HepG2 (cell line): ENCODE data around the gene TPI1. TPM values are rescaled to one million over a fixed set of nuclear protein-coding genes. Genes with fewer than 3 reads are reported as not detected.
A peak's percentile ranks its signal among the peaks of the same experiment; 100 is the strongest.

Experiments
- ELF1 ChIP-seq: sonication (generic); formaldehyde crosslinking; IDR thresholded peaks from 2 replicates; pipeline ENCODE4 v1.4.0; 2020; ENCODE audit warnings: missing genetic modification reagents
- HDAC1 ChIP-seq: sonication (generic); formaldehyde crosslinking; IDR thresholded peaks from 2 replicates; pipeline ENCODE4 v1.5.1; 2020; ENCODE audit warnings: mild to moderate bottlenecking, missing genetic modification reagents
- ISX ChIP-seq: sonication (generic); formaldehyde crosslinking; conservative IDR thresholded peaks from 2 replicates; pipeline ENCODE4 v1.5.0; 2020; ENCODE audit warnings: missing genetic modification reagents
- RFXANK ChIP-seq: IDR thresholded peaks from 2 replicates; pipeline ENCODE4 v1.6.1; 2016
- RNF219 ChIP-seq: sonication (generic); formaldehyde crosslinking; IDR thresholded peaks from 2 replicates; pipeline ENCODE4 v1.5.0; 2020; ENCODE audit warnings: mild to moderate bottlenecking, missing genetic modification reagents
- SAP130 ChIP-seq: IDR thresholded peaks from 2 replicates; pipeline ENCODE4 v1.6.1; 2016; ENCODE audit warnings: low read depth
- ZFP37 ChIP-seq: sonication (generic); formaldehyde crosslinking; IDR thresholded peaks from 2 replicates; pipeline ENCODE4 v1.4.0; 2020; ENCODE audit warnings: missing genetic modification reagents, borderline replicate concordance
- ZFX ChIP-seq: sonication (generic); formaldehyde crosslinking; IDR thresholded peaks from 2 replicates; pipeline ENCODE4 v1.4.0; 2020; ENCODE audit warnings: mild to moderate bottlenecking, low read depth, missing genetic modification reagents, moderate library complexity
- ZNF350 ChIP-seq: sonication (generic); formaldehyde crosslinking; IDR thresholded peaks from 2 replicates; pipeline ENCODE4 v1.4.0; 2020; ENCODE audit warnings: mild to moderate bottlenecking, low read depth, missing genetic modification reagents, borderline replicate concordance
- ZNF446 ChIP-seq: sonication (generic); formaldehyde crosslinking; IDR thresholded peaks from 2 replicates; pipeline ENCODE4 v1.5.0; 2020; ENCODE audit warnings: mild to moderate bottlenecking, missing genetic modification reagents
- ZNF7 ChIP-seq: IDR thresholded peaks from 2 replicates; pipeline ENCODE4 v1.6.1; 2016; ENCODE audit warnings: missing biosample characterization, missing genetic modification reagents
- ZNF83 ChIP-seq: sonication (generic); formaldehyde crosslinking; IDR thresholded peaks from 2 replicates; pipeline ENCODE4 v1.4.0; 2020; ENCODE audit warnings: missing genetic modification reagents, mild to moderate bottlenecking, borderline replicate concordance
- ZNF891 ChIP-seq: sonication (generic); formaldehyde crosslinking; IDR thresholded peaks from 2 replicates; pipeline ENCODE4 v1.5.0; 2020; ENCODE audit warnings: mild to moderate bottlenecking, missing genetic modification reagents
- polyA plus RNA-seq, 8 experiments: library from polyadenylated mRNA; depleted of rRNA in 3 of 8; stranded (reverse) in 7 of 8; unstranded in 1 of 8; fragments of >200 nt; fragmentation: Illumina TruSeq in 4 of 8; extraction: Trizol in 4 of 8; gene quantifications; 2 replicates each; pipeline versions ENCODE4 v1.2.1 to v1.2.3, GENCODE V29; 2011 to 2016; ENCODE audit warnings: low read depth in 4 of 8, missing spikeins in 1 of 8, mixed read lengths in 1 of 8; ENCODE audit not compliant: insufficient read depth in 1 of 8
- total RNA-seq, 5 experiments: library from RNA; depleted of rRNA; stranded (reverse); fragments of >200 nt; fragmentation: Illumina TruSeq; extraction: Trizol; gene quantifications; 2 replicates each; pipeline ENCODE4 v1.2.3, GENCODE V29; 2016; ENCODE audit warnings: low read depth in 1 of 5
- TF ChIP-seq, protein P1 (sequence below): sonication (generic); formaldehyde crosslinking; IDR thresholded peaks from 2 replicates; pipeline ENCODE4 v1.8.1; 2023; ENCODE audit warnings: mild to moderate bottlenecking, moderate library complexity, missing genetic modification reagents
- TF ChIP-seq, protein P2 (sequence below): sonication (generic); formaldehyde crosslinking; IDR thresholded peaks from 2 replicates; pipeline ENCODE4 v1.5.0; 2020; ENCODE audit warnings: mild to moderate bottlenecking, missing genetic modification reagents
- TF ChIP-seq, protein P3 (sequence below): sonication (generic); formaldehyde crosslinking; IDR thresholded peaks from 2 replicates; pipeline ENCODE4 v1.4.0; 2020; ENCODE audit warnings: missing genetic modification reagents
- TF ChIP-seq, protein P4 (sequence below): sonication (generic); formaldehyde crosslinking; IDR thresholded peaks from 2 replicates; pipeline ENCODE4 v1.8.1; 2023; ENCODE audit warnings: mild to moderate bottlenecking, inconsistent platforms, moderate library complexity, missing genetic modification reagents, borderline replicate concordance

Gene TPI1
- total and polyA plus RNA-seq, 2 of the 13 experiments (the other 11 are each of a cell fraction or from before 2014, with no cell fraction given): 945 to 2,535 TPM

DNA sequence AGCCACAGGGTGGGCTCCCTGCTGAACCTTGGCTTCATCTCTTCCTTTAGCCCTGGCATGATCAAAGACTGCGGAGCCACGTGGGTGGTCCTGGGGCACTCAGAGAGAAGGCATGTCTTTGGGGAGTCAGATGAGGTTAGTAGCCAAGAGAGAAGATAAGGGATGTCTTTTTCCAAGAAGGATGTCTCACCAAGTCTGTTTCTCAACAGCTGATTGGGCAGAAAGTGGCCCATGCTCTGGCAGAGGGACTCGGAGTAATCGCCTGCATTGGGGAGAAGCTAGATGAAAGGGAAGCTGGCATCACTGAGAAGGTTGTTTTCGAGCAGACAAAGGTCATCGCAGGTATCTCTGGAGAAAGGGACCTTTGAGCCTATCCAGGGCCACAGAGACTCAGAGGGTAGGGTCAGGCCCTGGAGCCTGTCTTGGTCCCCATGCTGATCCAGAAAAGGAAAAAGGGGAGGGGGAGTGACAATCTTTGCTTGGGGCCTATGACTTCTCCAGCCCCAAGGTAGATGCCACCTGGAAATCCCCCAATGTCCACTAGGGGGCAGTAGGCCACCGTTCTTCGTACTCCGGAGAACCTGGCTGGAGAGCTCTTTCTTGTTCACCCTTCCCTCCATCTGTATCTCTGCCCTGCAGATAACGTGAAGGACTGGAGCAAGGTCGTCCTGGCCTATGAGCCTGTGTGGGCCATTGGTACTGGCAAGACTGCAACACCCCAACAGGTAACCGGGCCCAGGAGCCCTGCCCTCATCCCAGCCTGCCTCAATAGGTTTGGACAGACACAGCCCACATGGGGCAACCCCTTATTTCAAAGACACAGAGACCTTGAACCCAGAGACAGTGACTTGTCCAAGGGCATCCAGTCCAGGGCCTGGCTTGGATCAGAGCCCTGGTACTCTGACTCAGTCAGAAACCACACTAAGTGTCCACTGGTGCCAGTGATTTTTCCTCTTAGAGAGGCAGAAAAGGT lies 2.0 kb downstream of the TPI1 start (continued):
- TF ChIP-seq RNF219 (CRISPR knock-in tag) (no peak), HDAC1 (CRISPR knock-in tag) (0 out of 2 replicates have a peak, but pooled peaks have one; percentile 35), ZNF83 (CRISPR knock-in tag) (no peak), ZFX (CRISPR knock-in tag) (0 out of 2 replicates have a peak, but pooled peaks have one; percentile 41), ISX (CRISPR knock-in tag) (no peak), ZFP37 (CRISPR knock-in tag) (no peak), RFXANK (CRISPR knock-in tag) (no peak), ELF1 (no peak), SAP130 (0 out of 2 replicates have a peak, but pooled peaks have one; percentile 50), ZNF446 (CRISPR knock-in tag) (no peak), ZNF350 (CRISPR knock-in tag) (peak; percentile 47; the same call in 1 of the 2 replicates), ZNF891 (0 out of 2 replicates have a peak, but pooled peaks have one; percentile 58), ZNF7 (CRISPR knock-in tag) (no peak)
- TF ChIP-seq, protein P1, sequence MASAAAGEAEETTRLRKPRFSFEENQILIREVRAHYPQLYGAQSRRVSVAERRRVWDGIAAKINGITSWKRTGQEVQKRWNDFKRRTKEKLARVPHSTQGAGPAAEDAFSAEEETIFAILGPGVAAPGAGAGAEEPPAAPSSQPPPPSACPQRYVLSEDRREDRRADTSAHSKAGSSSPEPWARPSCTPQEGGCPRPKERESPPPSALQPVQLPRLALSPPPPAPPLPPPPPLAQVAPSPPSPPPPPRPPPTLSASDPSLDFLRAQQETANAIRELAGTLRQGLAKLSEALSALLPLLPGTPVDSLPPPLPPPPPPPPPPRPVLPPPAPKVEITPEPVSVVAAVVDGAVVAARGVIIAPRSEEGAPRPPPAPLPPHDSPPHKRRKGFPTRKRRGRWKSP (CRISPR knock-in tag): peak; percentile 85
- TF ChIP-seq, protein P2, sequence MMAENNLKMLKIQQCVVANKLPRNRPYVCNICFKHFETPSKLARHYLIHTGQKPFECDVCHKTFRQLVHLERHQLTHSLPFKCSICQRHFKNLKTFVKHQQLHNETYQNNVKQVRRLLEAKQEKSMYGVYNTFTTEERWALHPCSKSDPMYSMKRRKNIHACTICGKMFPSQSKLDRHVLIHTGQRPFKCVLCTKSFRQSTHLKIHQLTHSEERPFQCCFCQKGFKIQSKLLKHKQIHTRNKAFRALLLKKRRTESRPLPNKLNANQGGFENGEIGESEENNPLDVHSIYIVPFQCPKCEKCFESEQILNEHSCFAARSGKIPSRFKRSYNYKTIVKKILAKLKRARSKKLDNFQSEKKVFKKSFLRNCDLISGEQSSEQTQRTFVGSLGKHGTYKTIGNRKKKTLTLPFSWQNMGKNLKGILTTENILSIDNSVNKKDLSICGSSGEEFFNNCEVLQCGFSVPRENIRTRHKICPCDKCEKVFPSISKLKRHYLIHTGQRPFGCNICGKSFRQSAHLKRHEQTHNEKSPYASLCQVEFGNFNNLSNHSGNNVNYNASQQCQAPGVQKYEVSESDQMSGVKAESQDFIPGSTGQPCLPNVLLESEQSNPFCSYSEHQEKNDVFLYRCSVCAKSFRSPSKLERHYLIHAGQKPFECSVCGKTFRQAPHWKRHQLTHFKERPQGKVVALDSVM: no peak
- TF ChIP-seq, protein P3, sequence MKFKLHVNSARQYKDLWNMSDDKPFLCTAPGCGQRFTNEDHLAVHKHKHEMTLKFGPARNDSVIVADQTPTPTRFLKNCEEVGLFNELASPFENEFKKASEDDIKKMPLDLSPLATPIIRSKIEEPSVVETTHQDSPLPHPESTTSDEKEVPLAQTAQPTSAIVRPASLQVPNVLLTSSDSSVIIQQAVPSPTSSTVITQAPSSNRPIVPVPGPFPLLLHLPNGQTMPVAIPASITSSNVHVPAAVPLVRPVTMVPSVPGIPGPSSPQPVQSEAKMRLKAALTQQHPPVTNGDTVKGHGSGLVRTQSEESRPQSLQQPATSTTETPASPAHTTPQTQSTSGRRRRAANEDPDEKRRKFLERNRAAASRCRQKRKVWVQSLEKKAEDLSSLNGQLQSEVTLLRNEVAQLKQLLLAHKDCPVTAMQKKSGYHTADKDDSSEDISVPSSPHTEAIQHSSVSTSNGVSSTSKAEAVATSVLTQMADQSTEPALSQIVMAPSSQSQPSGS (CRISPR knock-in tag): peak; percentile 50; the same call in 1 of the 2 replicates
- TF ChIP-seq, protein P4, sequence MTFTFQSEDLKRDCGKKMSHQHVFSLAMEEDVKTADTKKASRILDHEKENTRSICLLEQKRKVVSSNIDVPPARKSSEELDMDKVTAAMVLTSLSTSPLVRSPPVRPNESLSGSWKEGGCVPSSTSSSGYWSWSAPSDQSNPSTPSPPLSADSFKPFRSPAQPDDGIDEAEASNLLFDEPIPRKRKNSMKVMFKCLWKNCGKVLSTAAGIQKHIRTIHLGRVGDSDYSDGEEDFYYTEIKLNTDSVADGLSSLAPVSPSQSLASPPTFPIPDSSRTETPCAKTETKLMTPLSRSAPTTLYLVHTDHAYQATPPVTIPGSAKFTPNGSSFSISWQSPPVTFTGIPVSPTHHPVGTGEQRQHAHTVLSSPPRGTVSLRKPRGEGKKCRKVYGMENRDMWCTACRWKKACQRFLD (CRISPR knock-in tag): 0 out of 2 replicates have a peak, but pooled peaks have one; percentile 8
